PC-9 (cell line): ENCODE data around the gene VAV3. TPM values are rescaled to one million over a fixed set of nuclear protein-coding genes. Genes with fewer than 3 reads are reported as not detected.
"Not testable (repeated sequence)": the region's sequence is repeated elsewhere in the genome, so short reads cannot be mapped to it uniquely, and the experiment has no call there.

Experiments
- BruUV-seq: library from RNA; stranded (reverse); fragments of 400-500 nt; replicated peaks from 2 replicates; lab custom pipeline; 2021; lab: Mats Ljungman, UMichigan
- CTCF ChIA-PET: fragments of 300-600 bp; sonication (Branson Sonifier 250); formaldehyde crosslinking; loops from one replicate; lab custom pipeline; 2022; ENCODE audit warnings: antibody characterized with exemption; lab: Charles Lee
- POLR2A ChIA-PET: fragments of 300-600 bp; sonication (Branson Sonifier 250); formaldehyde crosslinking; loops from one replicate; lab custom pipeline; 2022; ENCODE audit warnings: antibody characterized with exemption; ENCODE audit not compliant: unreplicated experiment; lab: Charles Lee
- DNase-seq, 2 experiments: peaks; one replicate each; pipeline versions ENCODE4 v3.0.0 to v3.0.0-alpha.2; 2015 to 2022; ENCODE audit warnings: mixed read lengths in 1 of 2
- H2AFZ ChIP-seq: fragments of 200-600 bp; sonication (generic); 2 replicates; pipeline ENCODE4 v1.8.1; 2017; ENCODE audit warnings: antibody characterized with exemption
- H3F3A ChIP-seq: fragments of 200-600 bp; sonication (generic); 2 replicates; pipeline ENCODE4 v1.8.1; 2017; ENCODE audit warnings: antibody characterized with exemption, mild to moderate bottlenecking, low read depth; ENCODE audit not compliant: insufficient read depth
- H3K27ac ChIP-seq: fragments of 200-600 bp; sonication (generic); 2 replicates; pipeline ENCODE4 v1.6.1; 2016; ENCODE audit warnings: mixed run types
- H3K27me3 ChIP-seq: fragments of 200-600 bp; sonication (generic); 2 replicates; pipeline ENCODE4 v1.6.1; 2016; ENCODE audit warnings: low read depth, mixed run types; ENCODE audit not compliant: insufficient read depth
- H3K36me3 ChIP-seq: fragments of 200-600 bp; sonication (generic); 2 replicates; pipeline ENCODE4 v1.6.1; 2016; ENCODE audit warnings: low read depth, mixed run types
- H3K4me1 ChIP-seq: fragments of 200-600 bp; sonication (generic); replicated peaks from 2 replicates; pipeline ENCODE4 v1.6.1; 2016; ENCODE audit warnings: mixed run types; ENCODE audit not compliant: insufficient read depth
- H3K4me2 ChIP-seq: fragments of 200-600 bp; sonication (generic); 2 replicates; pipeline ENCODE4 v1.6.1; 2017; ENCODE audit warnings: mixed run types
- H3K4me3 ChIP-seq: fragments of 200-600 bp; sonication (generic); 2 replicates; pipeline ENCODE4 v1.6.1; 2016; ENCODE audit warnings: mixed run types
- H3K79me2 ChIP-seq: fragments of 200-600 bp; sonication (generic); 2 replicates; pipeline ENCODE4 v1.6.1; 2017; ENCODE audit warnings: low read depth, mixed run types
- H3K9me2 ChIP-seq: fragments of 200-600 bp; sonication (generic); 2 replicates; pipeline ENCODE4 v1.8.1; 2017; ENCODE audit warnings: mild to moderate bottlenecking; ENCODE audit not compliant: insufficient read depth
- H3K9me3 ChIP-seq: fragments of 200-600 bp; sonication (generic); 2 replicates; pipeline ENCODE4 v1.8.1; 2016; ENCODE audit warnings: low read depth; ENCODE audit not compliant: insufficient read depth
- H4K20me1 ChIP-seq: fragments of 200-600 bp; sonication (generic); 2 replicates; pipeline ENCODE4 v1.8.1; 2017; ENCODE audit not compliant: insufficient read depth
- CTCF ChIP-seq: fragments of 200-600 bp; sonication (generic); conservative IDR thresholded peaks from 2 replicates; pipeline ENCODE4 v1.6.1; 2017; ENCODE audit warnings: mixed run types, antibody characterized with exemption, mild to moderate bottlenecking, moderate library complexity
- EZH2 ChIP-seq: fragments of 200-600 bp; sonication (generic); IDR thresholded peaks from 2 replicates; pipeline ENCODE4 v1.8.0; 2017; ENCODE audit warnings: antibody characterized with exemption, low read depth
- intact Hi-C: fragments of 100-400 bp; cut with micrococcal nuclease; formaldehyde crosslinking; loops from one replicate; pipeline ENCODE4 v1.10.0; 2022; ENCODE audit not compliant: unreplicated experiment
- total RNA-seq: library from RNA; stranded (reverse); gene quantifications from 2 replicates; pipeline ENCODE4 v1.2.3, GENCODE V29; 2021

Gene VAV3
- total RNA-seq, 1 experiment from 2014 or later, result 1.7 TPM

GRCh38 chr1:107739201-107739600 lies 225.8 kb downstream of the VAV3 start:
- intact Hi-C loops, result no loop called here
- Histone ChIP-seq H3K9me3 (no peaks in the 10 kb centered on the region), H3K4me1 (no peaks in the 10 kb centered on the region), H3K27me3 (no peaks in the 10 kb centered on the region), H3K9me2 (no peaks in the 10 kb centered on the region), H3K36me3 (no peaks in the 10 kb centered on the region), H3K4me3 (no peak overlapping the region), H4K20me1 (no peaks in the 10 kb centered on the region), H3K79me2 (no peaks in the 10 kb centered on the region), H2AFZ (no peak overlapping the region), H3K4me2 (no peak overlapping the region), H3F3A (no peaks in the 10 kb centered on the region), H3K27ac (no peak overlapping the region)
- BruUV-seq, result no TSS peak
- ChIA-PET POLR2A (no interaction called here), CTCF (no interaction called here)
- TF ChIP-seq EZH2 (no peak), CTCF (no peak)
- no peak for DNase-seq

- H3K9me3 ChIP-seq, H4K20me1 ChIP-seq, H3K36me3 ChIP-seq, DNase-seq, H3K27ac ChIP-seq, intact Hi-C loops, H3K27me3 ChIP-seq, H3K4me2 ChIP-seq, H3F3A ChIP-seq, H2AFZ ChIP-seq, H3K4me3 ChIP-seq, H3K4me1 ChIP-seq, BruUV-seq, H3K9me2 ChIP-seq, CTCF ChIA-PET, H3K79me2 ChIP-seq, POLR2A ChIA-PET: not testable (repeated sequence)
These were observed 231.6 kb downstream of the VAV3 start for GRCh38 chr1:107733401-107733800.

GRCh38 chr1:107727866-107728265 lies 237.1 kb downstream of the VAV3 start:
- CTCF ChIA-PET, result interaction anchor here (0.6 kb wide), 1 partner anchor 199 kb away, joined by 3 read pairs; no protein-coding TSS in a partner anchor
- H3F3A ChIP-seq, result no peaks in the 10 kb centered on the region
- POLR2A ChIA-PET, result no interaction called here
- no peak overlapping the region for H3K27ac ChIP-seq
- TF ChIP-seq EZH2, result no peak
- no peak for TF ChIP-seq CTCF
- no peak overlapping the region for H3K4me2 ChIP-seq
- no peaks in the 10 kb centered on the region for H3K27me3 ChIP-seq
- H3K9me2 ChIP-seq, result no peaks in the 10 kb centered on the region
- H3K4me3 ChIP-seq, result no peak overlapping the region
- no peaks in the 10 kb centered on the region for H3K79me2 ChIP-seq
- no TSS peak for BruUV-seq
- no peak overlapping the region for H2AFZ ChIP-seq
- H3K9me3 ChIP-seq, result no peaks in the 10 kb centered on the region
- DNase-seq, result no peak
- H3K4me1 ChIP-seq, result no peaks in the 10 kb centered on the region
- intact Hi-C loops, result no loop called here
- H4K20me1 ChIP-seq, result no peaks in the 10 kb centered on the region
- H3K36me3 ChIP-seq, result no peaks in the 10 kb centered on the region

GRCh38 chr1:107726860-107727259 lies 238.1 kb downstream of the VAV3 start:
- POLR2A ChIA-PET, result no interaction called here
- no peaks in the 10 kb centered on the region for H3K79me2 ChIP-seq
- H3K4me1 ChIP-seq, result no peaks in the 10 kb centered on the region
- H4K20me1 ChIP-seq, result no peaks in the 10 kb centered on the region
- no peaks in the 10 kb centered on the region for H3K27me3 ChIP-seq
- no peaks in the 10 kb centered on the region for H3K36me3 ChIP-seq
- no peaks in the 10 kb centered on the region for H3K9me3 ChIP-seq
- no peak overlapping the region for H3K27ac ChIP-seq
- no peak for TF ChIP-seq EZH2
- TF ChIP-seq CTCF, result no peak
- CTCF ChIA-PET, result no interaction called here
- H3K9me2 ChIP-seq, result no peaks in the 10 kb centered on the region
- no TSS peak for BruUV-seq
- no peak overlapping the region for H3K4me2 ChIP-seq
- DNase-seq, result no peak
- intact Hi-C loops, result no loop called here
- H3K4me3 ChIP-seq, result no peak overlapping the region
- H3F3A ChIP-seq, result no peaks in the 10 kb centered on the region
- no peak overlapping the region for H2AFZ ChIP-seq
